ENCODE measurements around the gene HYCC1.

GRCh38 chr7:23012186-23012585 lies 1.7 kb downstream of the HYCC1 start:
- TF ChIP-seq EZH2 (IDR thresholded peaks at IDR 0.05; ENCODE audit: borderline replicate concordance, low read length), result no peak
- no peak for TF ChIP-seq CTCF (IDR thresholded peaks at IDR 0.05; ENCODE audit: low read length)
